NOMO-1 treated with DMSO at 0.1 percent for 48 hours (cell line): ENCODE results near the gene PGF.

Experiments used
- DNase-seq: peaks from one replicate; lab custom pipeline; 2025; ENCODE audit not compliant: unreplicated experiment; lab: John Stamatoyannopoulos, UW

PGF gene

DNA sequence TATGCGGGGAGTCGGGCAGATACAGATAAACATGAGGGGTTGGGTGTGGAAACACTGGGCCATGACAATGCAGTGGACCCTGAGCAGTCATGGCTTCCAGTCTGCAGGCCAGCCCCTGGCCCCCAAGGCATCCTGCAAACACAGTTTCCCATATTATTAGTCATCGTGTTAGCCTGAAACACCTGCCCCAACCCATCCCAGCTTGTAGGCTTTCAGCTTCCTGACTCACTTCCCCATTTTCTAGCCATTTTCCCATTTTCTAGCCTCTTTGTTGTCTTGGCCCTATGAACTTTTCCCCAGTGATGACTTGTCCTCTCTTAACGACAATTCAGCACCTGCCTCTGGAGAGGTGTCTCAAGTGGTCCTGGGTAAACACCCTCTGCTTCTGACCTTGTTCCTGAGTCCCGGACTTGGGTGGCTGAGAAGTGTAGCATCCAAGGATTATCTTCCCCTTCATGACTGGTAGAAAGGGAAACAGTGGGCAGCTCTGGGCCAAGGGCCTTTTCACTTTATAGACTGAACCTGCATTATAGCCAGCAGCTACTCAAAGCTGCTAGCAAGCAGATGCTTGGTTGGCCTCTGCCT is 4.3 kb upstream of the PGF start:
- DNase-seq, result no peak

DNA sequence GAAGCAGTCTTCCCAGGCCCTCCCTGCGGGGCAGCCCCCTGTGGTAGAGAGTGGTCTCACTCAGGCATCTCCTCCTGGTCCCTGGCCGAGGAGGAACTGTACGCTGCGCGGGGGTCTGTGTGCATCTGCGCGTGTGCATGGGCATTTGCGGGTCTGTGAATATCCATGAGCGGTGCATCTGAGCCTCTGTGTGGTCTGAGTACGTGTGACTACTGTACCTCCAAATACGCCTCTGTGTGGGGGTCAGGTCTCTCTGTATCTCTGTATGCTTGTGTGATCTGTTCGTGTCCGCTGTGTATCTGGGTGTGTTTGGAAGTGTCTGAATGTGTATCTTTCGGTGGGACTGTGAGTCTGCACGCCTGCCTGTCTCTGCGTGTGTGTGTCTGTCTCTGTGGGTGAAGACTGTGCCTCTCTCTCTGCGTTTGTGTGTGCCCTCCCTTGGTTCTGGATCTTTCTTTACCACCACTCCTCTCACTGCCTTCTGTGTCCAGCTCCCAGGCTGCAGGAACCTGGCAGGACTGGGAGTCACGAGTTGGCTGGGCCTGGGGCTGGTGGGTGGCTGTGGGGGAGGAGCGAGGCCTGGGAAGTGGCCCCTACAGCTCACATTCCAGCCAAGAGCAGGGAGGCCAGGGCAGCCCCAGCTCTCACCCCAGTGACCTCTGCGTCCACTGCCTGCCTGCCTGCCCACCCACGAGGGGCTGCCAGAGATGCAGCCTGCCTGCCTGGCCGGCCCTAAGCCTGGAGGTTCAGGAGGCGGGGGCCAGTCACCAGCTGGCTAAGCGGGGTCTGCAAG is 1.1 kb upstream of the PGF start:
- DNase-seq, result no peak

DNA sequence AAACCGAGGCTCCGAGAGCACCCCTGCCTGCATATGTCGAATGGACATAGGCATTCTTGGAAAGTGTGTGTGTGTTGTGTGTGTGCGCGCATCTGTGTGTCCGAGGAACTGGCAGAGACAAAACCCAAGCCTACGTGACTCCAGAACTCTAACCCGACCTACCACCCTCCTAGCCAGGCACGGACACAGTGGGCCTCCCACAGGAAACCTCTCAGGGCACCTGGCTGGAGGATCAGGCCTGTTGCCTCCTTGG is 556 bp upstream of the PGF start:
- DNase-seq, result no peak

DNA sequence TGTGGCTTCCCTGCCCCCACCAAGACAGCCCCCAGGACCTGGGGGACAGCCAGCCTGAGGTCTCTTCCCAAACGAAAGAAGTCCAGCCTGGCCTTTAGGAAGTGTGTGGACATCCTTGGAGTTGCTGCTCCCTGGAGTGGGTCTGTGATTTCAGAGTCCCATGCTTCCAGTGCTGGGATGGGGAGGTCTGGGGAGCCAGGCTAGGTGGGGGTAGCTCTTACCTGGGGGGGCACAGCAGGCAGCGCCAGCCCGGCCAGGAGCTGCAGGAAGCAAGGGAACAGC is 509 bp downstream of the PGF start:
- no peak for DNase-seq

DNA sequence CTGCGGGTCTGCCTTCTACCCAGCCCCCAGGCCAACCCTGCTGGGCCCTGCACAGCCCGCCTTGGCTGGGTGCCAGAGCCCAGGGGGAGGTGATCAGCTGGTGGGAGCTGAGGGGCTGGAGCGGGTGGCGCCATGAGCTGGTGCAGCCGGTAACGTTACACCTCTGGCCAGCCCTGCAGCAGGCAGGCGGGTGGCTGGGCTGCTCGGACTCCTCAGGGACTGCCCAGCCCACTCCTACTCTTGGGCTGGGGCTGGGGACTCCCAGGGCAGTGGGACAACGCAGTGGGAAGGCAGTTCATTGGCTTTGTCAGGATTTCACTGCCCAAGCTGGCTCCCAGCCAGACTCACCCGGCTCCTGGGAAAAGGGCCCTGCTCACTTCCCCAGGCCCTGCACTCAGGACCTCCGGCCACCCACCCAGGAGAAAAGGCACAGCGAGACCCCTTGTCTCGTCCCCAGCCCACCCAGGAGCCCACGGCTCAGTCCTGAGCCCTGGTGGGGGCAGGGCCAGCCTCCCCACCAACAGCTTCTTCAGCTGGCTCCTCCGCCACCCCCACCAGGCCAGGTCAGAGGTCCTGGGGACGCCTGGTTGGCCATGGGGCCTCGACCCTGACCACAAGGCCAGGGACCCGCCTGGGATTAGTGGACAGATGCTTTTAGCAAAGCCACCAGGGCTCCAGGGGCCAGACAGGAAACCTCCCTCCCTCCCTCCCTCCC is 1.0 kb downstream of the PGF start:
- no peak for DNase-seq

DNA sequence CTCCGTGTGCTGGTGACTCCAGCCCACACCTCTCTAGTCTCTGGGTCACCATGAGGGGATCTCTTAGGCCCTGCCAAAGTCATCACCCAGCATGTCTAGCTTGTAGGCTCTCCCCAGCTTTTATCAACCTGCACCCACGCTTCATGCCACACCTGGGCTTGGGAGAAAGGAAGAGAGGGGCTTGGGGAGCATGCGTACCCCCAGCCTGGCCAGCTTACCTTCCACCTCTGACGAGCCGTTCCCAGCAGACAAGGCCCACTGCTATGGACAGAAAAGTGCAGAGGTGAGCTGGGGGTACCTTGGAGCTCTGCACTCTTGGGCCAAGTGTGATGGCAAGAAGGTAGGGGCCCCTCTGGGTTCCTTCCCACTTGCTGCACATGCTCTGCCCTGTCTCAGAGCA is 1.7 kb downstream of the PGF start:
- no peak for DNase-seq

DNA sequence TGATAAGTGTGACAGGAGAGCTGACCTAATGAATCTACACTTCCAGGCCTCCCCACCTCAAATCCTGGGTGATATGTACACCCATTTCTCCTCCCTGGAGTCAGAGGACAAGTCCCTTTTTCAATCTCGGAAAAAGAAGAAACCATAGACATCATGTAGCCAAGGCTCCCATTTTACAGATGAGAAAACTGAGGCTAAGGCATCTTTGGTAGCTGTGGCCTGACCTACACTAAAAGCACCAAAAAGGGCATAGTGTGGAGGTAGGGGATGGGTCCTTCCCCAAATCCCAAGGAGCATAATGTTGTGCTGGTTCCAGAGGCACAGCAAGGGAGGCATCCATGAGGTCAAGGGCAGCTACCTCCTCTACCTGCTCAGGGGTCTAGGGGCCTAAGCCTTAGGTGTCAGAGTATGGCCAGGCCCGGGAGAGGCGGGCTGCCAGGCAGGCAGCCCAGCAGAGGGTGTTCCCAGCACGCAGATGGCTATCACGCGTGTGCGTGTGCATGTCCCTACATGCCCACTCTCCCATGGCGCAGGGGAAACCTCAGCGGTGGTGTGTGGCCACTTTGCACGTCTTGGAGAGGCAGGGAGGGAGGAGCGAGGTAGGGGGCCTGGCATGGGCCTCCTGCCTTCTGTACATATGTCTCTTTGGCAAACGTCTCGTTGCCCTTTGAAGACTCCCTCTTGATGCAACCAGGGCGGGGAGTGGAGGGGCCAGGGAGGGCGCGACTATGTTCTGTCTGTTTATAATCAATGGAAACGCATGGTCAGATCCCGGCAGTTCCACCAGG is 2.5 kb downstream of the PGF start:
- no peak for DNase-seq

DNA sequence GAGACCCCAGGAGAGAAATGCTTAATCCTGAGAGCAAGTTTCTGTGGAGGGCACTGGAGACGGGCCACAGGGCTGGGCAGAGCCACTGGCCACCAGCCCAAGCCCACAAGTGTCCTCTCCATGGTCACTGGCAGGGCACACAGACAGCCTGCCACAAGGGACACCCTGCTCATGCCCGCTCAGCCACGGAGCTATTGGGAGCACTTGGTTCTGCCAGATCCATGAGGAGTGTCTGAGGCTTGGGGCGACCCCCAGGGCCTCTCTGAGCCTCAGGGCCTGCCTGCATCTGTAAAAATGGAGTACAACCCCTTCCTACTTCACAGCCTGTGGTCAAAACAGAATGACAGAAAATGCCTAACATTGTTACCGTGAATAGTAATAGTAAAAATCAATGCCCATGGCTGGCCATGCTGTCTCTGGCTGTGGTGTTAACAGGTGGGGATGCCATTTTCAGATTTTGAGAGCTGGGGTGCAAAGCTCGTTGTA is 3.2 kb downstream of the PGF start:
- no peak for DNase-seq

DNA sequence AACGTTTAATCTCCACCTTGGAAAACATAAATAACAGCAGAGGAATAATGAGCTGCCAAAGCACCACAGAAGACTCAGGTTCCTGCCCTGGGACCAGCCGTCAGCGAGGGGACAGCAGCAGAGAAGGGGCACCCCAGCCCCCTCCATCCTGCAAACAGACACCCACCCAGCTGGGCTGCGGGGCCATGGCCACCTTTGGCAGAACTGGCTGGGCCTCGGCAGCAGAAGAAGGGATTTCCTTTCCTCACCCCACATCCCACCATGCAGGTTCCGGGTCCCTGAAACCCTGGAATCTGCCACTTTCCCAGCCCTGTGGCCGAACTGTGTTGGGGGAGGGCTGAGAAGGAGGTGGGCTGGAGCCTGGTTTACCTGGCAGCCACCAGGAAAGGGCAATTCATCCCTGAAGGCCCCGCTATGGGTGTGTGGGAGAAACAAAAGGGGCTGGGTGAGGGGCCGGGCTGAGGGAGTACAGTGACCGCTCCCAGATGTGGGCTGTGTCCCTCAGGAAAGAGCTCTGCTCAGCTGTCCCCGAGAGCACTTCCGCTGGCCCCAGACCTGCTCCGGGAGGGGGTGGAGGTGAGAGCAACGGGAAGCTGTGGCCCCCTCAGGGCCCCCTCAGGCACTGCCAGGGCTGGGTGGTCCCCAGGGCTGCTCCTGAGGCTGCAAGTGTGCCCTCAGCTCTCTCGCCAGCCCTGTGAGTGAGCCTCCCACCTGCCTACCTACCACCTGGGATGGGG is 3.8 kb downstream of the PGF start:
- DNase-seq, result no peak

DNA sequence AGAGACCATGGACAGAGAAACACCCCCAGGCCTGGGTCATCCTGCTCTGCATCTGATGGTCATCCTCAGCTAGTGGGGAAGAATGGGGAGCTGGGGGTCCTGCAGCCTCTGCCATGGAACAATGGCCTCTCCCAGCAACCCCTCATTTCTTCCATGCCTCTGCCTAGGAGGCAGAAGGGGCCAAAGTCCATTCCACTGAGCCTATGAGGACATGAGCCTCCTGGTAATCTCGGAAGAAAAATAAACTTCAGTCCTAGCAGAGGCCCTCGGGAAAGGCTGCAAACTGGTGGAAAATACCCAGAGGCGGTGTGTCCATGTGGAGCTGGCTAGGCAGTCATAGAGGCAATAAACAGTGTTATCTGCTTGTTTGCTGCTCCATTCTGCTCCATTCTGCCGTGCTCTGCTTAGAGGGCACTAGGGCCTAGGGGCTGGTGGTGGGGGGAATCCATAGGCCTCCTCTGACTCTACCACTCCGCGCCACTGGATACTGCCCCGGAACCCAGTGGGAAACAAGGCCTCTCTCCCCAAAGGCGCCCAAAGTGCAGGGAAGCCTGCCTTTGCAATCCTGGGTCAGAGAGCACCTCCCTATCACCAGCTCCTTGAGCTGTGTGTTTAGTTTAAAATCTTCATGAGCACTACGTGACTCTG is 4.5 kb downstream of the PGF start:
- DNase-seq, result no peak

DNA sequence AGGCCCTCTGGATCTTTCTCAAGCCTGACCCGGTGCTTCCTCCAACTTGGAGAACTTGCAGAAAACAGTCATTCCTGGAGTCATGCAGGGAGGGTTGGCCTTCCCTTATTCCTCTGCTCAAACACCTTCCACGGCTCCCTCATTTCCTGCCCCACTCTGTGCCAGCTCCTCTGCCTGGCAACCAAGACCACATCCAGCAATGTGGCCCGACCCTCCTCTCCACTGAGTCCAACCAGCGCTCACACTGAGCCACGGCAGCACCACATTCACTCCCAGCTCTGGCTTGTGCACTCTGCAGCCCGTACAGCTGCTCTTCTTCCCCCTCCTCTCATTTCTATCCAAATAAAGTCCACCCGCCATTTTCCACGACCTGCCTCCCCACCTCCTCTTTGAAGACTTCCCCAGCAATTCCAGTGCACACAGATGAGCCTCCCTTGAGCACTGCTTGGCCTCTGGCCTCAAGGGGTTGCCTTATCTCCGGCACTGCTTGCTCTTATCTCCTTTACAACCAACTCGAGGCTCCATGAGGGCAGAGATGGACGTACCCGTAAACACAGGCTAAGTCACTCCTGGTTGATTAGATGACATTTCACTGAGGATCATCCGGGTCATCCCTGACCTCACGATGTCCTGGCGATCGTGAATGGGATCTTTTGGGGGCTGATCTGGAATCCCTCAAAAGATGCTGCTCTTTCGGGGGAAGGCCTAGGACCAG is 5.4 kb downstream of the PGF start:
- DNase-seq, result no peak

DNA sequence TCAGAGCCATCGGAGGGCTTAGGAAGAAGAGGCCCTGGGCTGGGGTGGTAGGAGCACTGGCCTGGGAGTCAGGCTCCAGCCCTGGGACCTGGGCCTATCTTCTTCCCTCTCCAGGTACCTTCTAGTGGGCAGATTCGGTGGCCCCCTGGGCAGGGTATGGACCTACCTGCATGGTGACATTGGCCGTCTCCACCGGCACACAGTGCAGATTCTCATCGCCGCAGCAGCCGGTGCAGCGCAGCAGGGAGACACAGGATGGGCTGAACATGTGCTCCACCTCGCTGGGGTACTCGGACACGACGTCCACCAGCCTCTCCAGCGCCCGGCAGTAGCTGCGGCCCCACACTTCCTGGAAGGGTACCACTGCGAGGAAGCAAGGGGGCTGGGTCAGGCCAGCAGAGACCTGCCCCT is 6.2 kb downstream of the PGF start:
- no peak for DNase-seq

DNA sequence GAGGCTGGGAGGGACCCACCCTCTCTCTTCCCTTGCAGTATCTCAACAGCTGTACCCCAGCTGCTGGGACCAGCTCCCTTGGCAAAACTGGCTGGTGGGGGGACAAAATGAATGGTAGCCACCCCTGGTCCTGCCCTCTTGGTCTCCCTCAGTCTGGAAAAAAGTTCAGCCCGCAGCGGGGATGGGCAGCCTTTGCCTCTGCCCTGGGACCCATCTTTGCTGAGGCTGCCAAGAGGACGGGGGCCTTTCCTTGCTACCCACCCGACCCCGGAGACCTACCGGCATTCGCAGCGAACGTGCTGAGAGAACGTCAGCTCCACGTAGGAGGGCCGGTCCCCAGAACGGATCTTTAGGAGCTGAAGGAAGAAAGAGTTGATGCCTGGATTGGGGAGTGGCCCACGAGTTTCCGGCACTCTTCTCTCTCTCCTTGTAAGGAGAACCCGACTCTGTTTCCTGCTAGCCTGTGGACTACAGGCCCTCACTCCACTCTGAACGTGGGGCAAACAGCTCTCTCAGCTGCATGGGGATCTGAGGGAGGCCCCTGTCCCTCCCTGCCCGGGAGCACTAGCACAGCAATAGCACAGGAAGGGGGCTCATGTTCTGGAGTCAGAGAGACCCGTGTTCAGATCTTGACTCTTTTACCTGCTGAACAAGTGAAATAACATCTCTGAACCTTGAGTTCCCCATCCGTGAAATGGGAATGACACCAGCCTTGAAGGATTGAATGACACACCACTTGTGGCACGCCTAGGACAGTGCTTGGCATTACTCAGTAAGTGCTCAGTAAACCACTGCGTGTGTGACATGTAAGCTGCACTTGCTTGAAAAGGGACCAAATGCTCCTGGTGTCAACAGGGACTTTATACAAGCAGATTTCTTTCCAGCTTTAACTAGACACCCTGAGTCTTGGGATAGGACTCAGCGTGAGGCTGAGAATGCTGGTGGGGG is 6.9 kb downstream of the PGF start:
- DNase-seq, result no peak

DNA sequence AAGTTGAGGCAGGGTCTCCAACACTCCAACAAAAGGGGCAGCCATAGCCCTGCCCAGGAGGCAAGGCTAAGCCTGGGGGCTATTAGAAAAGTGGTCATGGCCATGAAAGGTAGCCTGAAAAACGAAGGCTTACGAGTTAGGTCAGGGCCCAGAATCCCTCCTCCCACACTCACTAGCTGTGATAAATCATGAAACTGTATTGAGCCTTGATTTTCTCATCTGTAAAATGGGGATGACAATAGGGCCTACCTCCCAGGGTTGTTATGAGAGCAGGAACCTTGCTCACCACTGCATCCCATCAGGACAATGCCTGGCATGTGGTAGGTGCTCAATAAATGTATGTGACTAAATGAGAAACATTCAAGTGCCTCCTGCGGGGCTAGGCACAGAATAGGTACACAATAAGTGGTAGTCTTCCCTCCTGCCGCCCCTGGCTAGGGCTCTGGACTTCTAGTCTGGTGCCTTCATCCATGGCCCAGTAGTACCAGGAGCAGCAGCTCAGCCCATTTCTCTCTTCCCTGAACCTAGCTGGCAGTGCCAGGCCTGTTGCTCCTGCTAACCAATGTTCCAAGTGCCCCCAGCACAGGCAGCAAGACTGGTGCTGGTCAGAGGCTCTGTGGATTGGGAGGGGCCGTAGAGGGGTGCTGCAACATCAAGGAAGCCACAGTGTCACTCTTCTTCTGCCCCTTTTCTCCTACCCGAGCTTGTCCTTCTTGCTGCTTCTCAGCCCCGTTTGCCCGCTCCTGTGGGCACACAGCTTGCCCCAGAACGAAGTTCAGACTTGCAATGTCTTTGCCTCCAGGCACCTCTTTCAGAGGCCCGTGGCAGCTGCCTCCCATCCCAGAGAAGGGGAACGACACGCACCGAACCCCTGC is 7.8 kb downstream of the PGF start:
- DNase-seq, result no peak

DNA sequence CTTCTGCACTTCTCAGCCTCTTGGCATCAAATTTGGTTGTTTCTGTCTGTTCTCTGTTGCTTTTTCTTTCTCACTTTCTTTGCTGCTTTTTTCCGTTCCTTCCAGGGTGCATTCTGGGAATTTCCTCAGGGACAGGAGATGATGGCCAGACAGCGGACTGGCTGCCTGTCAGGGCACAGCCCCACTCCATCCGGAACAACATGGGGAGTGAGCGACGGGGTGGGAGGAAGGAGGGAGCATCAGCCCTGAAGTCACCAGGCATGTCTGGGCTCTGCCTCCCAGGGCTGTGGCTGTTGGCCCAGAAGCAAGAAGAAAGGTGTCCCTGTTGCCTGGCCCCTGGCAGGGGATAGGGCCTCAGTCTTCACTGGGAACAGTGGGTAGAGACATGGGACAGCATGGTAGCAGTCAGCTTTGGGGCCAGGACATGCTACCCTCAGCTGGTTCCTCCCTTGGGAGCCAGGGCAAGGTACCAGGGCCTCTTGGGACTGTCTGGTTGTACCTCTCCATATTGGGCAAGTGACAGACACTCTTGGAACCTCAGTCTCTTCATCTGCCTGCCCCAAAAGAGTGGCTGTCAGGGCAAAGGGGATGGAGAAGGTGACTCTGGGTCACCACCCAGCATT is 8.6 kb downstream of the PGF start:
- DNase-seq, result no peak

DNA sequence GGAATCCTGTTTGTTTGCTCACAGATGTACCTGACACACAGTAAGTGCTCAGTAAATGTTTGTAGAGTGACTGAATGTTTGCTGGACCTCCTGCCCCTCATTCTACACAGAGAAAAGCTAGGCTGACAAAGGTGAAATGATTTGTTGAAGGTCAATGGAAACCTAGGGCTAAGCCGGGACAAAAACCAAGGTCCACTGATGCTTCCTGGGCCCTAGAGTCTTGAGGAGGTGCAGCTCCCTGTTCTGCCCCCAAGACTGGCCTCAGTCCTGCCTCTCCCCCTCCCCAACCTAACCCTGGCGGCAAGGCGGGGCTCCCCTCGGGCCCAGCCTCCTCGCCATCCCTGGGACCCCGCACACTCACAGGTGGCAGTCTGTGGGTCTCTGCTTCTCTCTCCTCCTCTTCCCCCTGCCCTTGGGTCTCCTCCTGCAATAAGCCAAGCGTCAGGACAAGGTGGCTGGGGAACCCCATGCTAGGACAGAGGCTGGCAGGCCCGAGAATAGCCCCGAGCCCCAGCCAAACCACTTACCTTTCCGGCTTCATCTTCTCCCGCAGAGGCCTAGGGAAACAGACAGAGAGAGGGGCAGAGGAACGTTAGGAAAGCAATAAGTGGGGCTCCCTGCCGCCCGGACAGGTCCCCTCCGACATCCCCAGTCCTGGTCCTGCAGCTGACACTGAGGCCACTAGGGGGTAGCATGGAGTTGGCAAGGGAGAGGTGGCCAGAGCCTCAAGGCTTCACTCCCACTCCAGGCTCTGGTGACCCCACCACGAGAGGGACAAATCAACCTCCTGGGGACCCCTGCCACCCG is 9.3 kb downstream of the PGF start:
- DNase-seq, result peak; percentile 62
